NT2/D1 (cell line): ENCODE data around the gene CA7.

ENCODE experiments used
- YY1 ChIP-seq: IDR thresholded peaks from 2 replicates; pipeline ENCODE4 v1.6.1; 2011; ENCODE audit not compliant: insufficient read length, insufficient read depth
- ZNF274 ChIP-seq: IDR thresholded peaks from 2 replicates; pipeline ENCODE4 v1.6.1; 2011; ENCODE audit warnings: mild to moderate bottlenecking, low read depth, low read length

GRCh38 chr16:66890799-66891198 is 46.6 kb downstream of the CA7 start:
- TF ChIP-seq YY1 (no peak), ZNF274 (no peak)
